ENCODE results near the gene OR2M3.

DNA sequence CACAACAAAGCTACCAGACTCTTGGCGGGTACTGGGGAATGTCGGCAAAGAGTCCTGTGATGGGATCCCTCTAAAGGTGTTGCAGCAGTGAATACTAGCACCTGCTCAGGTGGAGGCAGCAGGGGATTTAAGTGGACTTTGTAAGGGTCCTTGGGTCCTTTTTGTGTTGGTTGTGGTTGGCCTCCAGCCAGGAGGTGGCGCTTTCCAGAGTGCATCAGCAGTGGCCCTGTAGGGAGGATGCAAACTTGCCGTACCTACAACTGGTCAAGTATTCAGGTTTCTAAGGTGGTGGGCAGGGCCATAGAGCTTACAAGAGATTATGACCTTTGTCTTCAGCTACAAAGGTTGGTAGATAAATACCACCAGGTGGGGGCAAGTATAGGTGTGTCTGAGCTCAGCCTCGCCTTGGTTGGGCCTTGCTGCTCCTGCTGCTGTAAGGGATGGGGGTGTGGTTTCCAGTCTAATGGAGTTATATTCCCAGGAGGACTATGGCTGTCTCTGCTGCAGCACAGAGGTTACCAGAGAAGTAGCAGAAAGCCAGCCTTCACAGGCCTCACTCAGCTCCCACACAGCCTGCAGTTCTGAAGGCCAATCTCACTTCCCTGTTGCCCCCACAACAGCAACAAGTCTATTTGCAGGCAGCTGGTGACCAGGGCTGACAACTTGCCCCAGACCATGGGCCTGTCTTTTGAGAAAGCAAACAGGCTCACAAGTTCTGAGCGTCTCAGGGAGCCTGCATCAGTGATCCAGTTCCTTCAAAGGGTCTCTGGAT, 44.8 kb upstream of the OR2M3 start:
- TF ChIP-seq, protein P1, sequence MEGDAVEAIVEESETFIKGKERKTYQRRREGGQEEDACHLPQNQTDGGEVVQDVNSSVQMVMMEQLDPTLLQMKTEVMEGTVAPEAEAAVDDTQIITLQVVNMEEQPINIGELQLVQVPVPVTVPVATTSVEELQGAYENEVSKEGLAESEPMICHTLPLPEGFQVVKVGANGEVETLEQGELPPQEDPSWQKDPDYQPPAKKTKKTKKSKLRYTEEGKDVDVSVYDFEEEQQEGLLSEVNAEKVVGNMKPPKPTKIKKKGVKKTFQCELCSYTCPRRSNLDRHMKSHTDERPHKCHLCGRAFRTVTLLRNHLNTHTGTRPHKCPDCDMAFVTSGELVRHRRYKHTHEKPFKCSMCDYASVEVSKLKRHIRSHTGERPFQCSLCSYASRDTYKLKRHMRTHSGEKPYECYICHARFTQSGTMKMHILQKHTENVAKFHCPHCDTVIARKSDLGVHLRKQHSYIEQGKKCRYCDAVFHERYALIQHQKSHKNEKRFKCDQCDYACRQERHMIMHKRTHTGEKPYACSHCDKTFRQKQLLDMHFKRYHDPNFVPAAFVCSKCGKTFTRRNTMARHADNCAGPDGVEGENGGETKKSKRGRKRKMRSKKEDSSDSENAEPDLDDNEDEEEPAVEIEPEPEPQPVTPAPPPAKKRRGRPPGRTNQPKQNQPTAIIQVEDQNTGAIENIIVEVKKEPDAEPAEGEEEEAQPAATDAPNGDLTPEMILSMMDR (IDR thresholded peaks at IDR 0.05), result no peak
- TF ChIP-seq POLR2A (IDR thresholded peaks at IDR 0.05), result no peak
